DMS79 (cell line): ENCODE measurements around the gene C5orf63.
"Not testable (repeated sequence)": the region's sequence is repeated elsewhere in the genome, so short reads cannot be mapped to it uniquely, and the experiment has no call there.

Experiments
- DNase-seq: peaks from one replicate; lab custom pipeline; 2025; lab: John Stamatoyannopoulos, UW

C5orf63 gene

DNA sequence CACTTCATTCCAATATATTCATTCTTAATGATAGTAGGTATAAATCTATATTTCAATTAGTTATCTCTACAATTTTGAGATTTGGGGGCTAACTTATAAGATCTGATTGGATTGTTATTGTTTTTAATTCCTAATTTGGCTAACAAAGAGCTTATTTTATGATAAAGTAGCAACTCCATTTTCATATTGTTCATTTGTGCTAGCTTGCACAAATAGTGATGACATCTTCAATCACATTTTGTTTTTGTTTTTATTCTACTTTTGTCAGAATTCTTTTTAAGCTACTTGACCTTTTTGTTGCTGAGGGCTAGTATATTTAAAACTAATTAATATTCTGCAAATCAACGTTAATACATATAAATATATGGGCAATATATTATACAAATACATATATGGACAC is 65.8 kb downstream of the C5orf63 start:
- no peak for DNase-seq

- DNase-seq: no peak
These were observed 66.6 kb downstream of the C5orf63 start for GRCh38 chr5:127006744-127007143.

GRCh38 chr5:127005282-127005681 is 68.0 kb downstream of the C5orf63 start:
- not testable (repeated sequence) for DNase-seq

- DNase-seq: no peak
These were observed 68.6 kb downstream of the C5orf63 start for GRCh38 chr5:127004721-127005120.

DNA sequence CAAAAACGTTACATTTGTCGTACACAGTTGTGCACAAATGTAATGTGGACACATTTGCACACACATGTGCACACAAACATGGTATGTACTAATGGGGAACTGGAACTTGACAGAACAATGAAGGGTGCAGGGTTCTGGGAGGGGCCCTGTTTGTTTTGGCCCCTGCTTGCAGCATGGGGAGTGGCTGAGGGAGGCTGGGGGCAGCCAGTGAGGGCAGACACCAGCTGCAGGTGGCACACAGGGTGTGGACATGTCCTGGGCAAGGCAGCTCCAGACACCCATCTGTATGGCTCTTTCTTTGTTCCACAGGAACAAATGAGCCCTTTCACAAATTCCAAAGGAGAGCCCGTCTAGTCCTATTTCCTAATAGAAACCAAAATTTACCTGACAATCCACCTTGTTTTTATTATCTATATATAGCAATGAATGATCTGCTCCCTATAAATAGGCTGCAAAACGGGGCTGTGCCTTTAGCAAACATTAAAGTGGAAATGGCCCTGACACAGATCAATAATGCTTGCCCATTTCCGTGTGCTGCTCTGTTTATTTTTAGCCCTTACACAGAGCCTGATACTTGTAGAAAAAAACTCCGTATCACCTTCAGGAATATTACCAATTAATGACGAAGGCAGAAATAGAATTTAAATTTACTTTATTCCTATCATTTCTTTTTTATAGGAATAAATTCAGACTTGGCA is 69.4 kb downstream of the C5orf63 start:
- no peak for DNase-seq

- DNase-seq: no peak
These were observed 70.9 kb downstream of the C5orf63 start for GRCh38 chr5:127002390-127002789.

DNA sequence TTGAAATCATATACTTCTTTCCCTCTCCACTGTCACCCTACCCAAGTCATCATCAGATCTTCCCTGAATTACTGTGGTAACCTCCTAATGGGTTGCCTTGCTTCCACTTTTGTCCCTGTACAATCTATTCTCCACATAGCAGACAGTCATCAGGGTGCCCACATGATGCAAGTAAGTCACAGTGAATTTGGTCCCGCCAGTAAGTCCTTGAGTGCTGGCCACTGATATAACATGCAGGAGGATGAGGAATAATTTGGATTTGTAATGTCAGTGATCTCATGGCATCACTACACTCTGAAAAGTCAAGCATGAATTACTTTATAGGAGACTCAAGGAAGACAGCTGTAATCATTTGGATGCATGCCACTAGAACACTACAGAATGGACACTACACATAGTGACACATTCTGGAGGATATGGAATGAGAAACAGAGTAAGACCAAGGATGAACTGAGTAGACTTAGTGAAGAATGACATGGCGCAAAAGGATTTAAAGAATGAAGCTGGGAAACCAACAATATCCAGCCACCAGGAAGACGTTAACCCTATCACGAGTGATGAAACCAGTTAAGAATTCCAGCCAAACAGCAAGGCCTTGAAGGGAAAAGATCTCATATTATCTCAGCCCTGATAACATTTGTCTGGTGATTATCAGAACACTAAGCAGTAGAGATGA is 71.5 kb downstream of the C5orf63 start:
- DNase-seq: no peak
